SU-DHL-6 (cell line): ENCODE results near the gene TP53I13.

Source experiments
- H2AFZ ChIP-seq: fragments of 200-600 bp; sonication (generic); 2 replicates; pipeline ENCODE4 v1.6.1; 2014; ENCODE audit warnings: low read depth, mild to moderate bottlenecking, moderate library complexity, mixed read lengths, antibody characterized with exemption, low read length; ENCODE audit not compliant: severe bottlenecking
- H3F3A ChIP-seq: fragments of 200-600 bp; shearing (Covaris generic); 2 replicates; pipeline ENCODE4 v1.6.0; 2016; ENCODE audit warnings: antibody characterized with exemption, mild to moderate bottlenecking; ENCODE audit not compliant: insufficient read depth
- H3K27ac ChIP-seq: fragments of 200-600 bp; sonication (generic); 2 replicates; pipeline ENCODE4 v1.5.1; 2016; ENCODE audit warnings: low read depth, mild to moderate bottlenecking, low read length, moderate library complexity, mixed read lengths
- H3K27me3 ChIP-seq: fragments of 200-600 bp; sonication (generic), shearing (Covaris generic); 2 replicates; pipeline ENCODE4 v1.6.0; 2014; ENCODE audit warnings: mild to moderate bottlenecking, low read length
- H3K36me3 ChIP-seq: fragments of 200-600 bp; sonication (generic); 2 replicates; pipeline ENCODE4 v1.6.1; 2014; ENCODE audit warnings: mild to moderate bottlenecking, low read length, mixed read lengths
- H3K4me2 ChIP-seq: fragments of 300-600, 200-600 bp; shearing (Covaris generic), sonication (generic); 2 replicates; pipeline ENCODE4 v1.6.0; 2014; ENCODE audit warnings: low read length, low read depth, mild to moderate bottlenecking; ENCODE audit not compliant: poor library complexity, severe bottlenecking
- H3K4me3 ChIP-seq: fragments of 200-600 bp; sonication (generic); 2 replicates; pipeline ENCODE4 v1.5.1; 2014; ENCODE audit warnings: antibody characterized with exemption, low read length, mild to moderate bottlenecking, mixed read lengths; ENCODE audit not compliant: insufficient read depth, poor library complexity, severe bottlenecking
- H3K79me2 ChIP-seq: fragments of 200-600 bp; sonication (generic); 2 replicates; pipeline ENCODE4 v1.6.1; 2014; ENCODE audit warnings: mild to moderate bottlenecking, low read length, moderate library complexity; ENCODE audit not compliant: insufficient read depth
- H3K9ac ChIP-seq: fragments of 200-600 bp; sonication (generic); 2 replicates; pipeline ENCODE4 v1.7.0; 2014; ENCODE audit warnings: mild to moderate bottlenecking, low read length
- H3K9me2 ChIP-seq: fragments of 200-600 bp; sonication (generic); replicated peaks from 2 replicates; pipeline ENCODE4 v1.6.1; 2014; ENCODE audit warnings: low read length; ENCODE audit not compliant: insufficient read depth
- H3K9me3 ChIP-seq: fragments of 200-600 bp; sonication (generic); 2 replicates; pipeline ENCODE4 v1.6.1; 2014; ENCODE audit warnings: low read length, mixed read lengths; ENCODE audit not compliant: insufficient read depth
- H4K20me1 ChIP-seq: fragments of 200-600 bp; sonication (generic); 2 replicates; pipeline ENCODE4 v1.6.1; 2014; ENCODE audit warnings: low read depth, mild to moderate bottlenecking, antibody characterized with exemption, low read length, moderate library complexity, mixed read lengths
- CTCF ChIP-seq: fragments of 200-600 bp; sonication (generic); IDR thresholded peaks from one replicate; pipeline ENCODE4 v1.5.1; 2017; ENCODE audit warnings: antibody characterized with exemption, mild to moderate bottlenecking, low read length, moderate library complexity; ENCODE audit not compliant: insufficient read depth, poor library complexity, severe bottlenecking
- EZH2phosphoT487 ChIP-seq: fragments of 200-600 bp; sonication (generic), shearing (Covaris generic); conservative IDR thresholded peaks from 2 replicates; pipeline ENCODE4 v1.6.1; 2018; ENCODE audit warnings: mild to moderate bottlenecking, antibody characterized with exemption, low read length, moderate library complexity, mixed read lengths

The TP53I13 gene

GRCh38 chr17:29577001-29577370, 8.5 kb downstream of the TP53I13 start:
- no peaks in the 10 kb centered on the region for H3K36me3 ChIP-seq
- H3K27ac ChIP-seq = no peak overlapping the region
- H3K27me3 ChIP-seq = no peaks in the 10 kb centered on the region
- H3K79me2 ChIP-seq = no peaks in the 10 kb centered on the region
- no peak overlapping the region for H2AFZ ChIP-seq
- H3K9me3 ChIP-seq = no peaks in the 10 kb centered on the region
- H3F3A ChIP-seq = no peaks in the 10 kb centered on the region
- TF ChIP-seq EZH2phosphoT487 = no peak
- no peak for TF ChIP-seq CTCF
- no peaks in the 10 kb centered on the region for H4K20me1 ChIP-seq
- no peak overlapping the region for H3K4me2 ChIP-seq
- no peak overlapping the region for H3K4me3 ChIP-seq
- H3K9me2 ChIP-seq = no peaks in the 10 kb centered on the region
- H3K9ac ChIP-seq = no peak overlapping the region

GRCh38 chr17:29577385-29578211, 9.1 kb downstream of the TP53I13 start:
- Histone ChIP-seq H3K9me3 (no peaks in the 10 kb centered on the region), H3K27me3 (no peaks in the 10 kb centered on the region), H3K36me3 (no peaks in the 10 kb centered on the region), H3K9ac (no peak overlapping the region), H3K79me2 (no peaks in the 10 kb centered on the region), H2AFZ (no peak overlapping the region), H3K4me3 (no peak overlapping the region), H3K4me2 (no peak overlapping the region), H3F3A (no peaks in the 10 kb centered on the region), H3K27ac (no peak overlapping the region), H4K20me1 (no peaks in the 10 kb centered on the region), H3K9me2 (no peaks in the 10 kb centered on the region)
- TF ChIP-seq EZH2phosphoT487 (no peak), CTCF (no peak)

GRCh38 chr17:29578626-29579485, 10.4 kb downstream of the TP53I13 start:
- no peaks in the 10 kb centered on the region for H3K27me3 ChIP-seq
- no peaks in the 10 kb centered on the region for H3K9me2 ChIP-seq
- no peak overlapping the region for H3K9ac ChIP-seq

More at GRCh38 chr17:29578626-29579485, 10.4 kb downstream of the TP53I13 start:
- H3K36me3 ChIP-seq = no peaks in the 10 kb centered on the region
- no peak overlapping the region for H2AFZ ChIP-seq
- TF ChIP-seq CTCF (no peak), EZH2phosphoT487 (no peak)
- no peak overlapping the region for H3K27ac ChIP-seq
- H4K20me1 ChIP-seq = no peaks in the 10 kb centered on the region
- H3K79me2 ChIP-seq = peaks cover 6% of the 10 kb centered on the region
- H3F3A ChIP-seq = no peaks in the 10 kb centered on the region
- H3K9me3 ChIP-seq = no peaks in the 10 kb centered on the region
- H3K4me3 ChIP-seq = no peak overlapping the region
- no peak overlapping the region for H3K4me2 ChIP-seq
